ACHN (cell line): ENCODE results near the gene OR10A5.
"Not testable (repeated sequence)": the region's sequence is repeated elsewhere in the genome, so short reads cannot be mapped to it uniquely, and the experiment has no call there.

Experiments used
- DNase-seq: peaks from one replicate; pipeline ENCODE4 v3.0.0-alpha.2; 2015
- in situ Hi-C: cut with HindIII; loops from 2 replicates; pipeline ENCODE4 v1.10.0; 2017; ENCODE audit warnings: low sequenced_read_pairs, low pct_ligation_motif_present, low pct_unique_long_range_greater_than_20kb

Gene OR10A5

DNA sequence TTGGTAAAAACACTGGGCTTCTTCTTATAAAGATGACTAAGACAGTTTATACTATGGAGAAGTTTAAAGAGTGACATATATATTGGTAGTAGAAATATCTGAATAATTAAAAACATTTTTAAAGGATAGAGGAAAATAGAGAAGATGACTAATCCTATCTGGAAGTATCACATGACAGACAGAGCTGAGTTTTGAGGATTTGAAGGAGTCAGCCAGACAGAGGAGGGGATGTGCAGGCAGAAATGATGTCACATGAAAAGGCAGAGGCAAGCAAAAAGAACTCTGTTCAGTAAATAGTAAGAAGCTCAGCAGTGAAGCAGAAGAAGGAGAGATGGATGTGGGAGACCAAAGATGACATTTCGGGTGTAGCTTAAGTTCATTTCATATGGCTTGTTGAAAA, 19.0 kb downstream of the OR10A5 start:
- in situ Hi-C loops = no loop called here
- no peak for DNase-seq

DNA sequence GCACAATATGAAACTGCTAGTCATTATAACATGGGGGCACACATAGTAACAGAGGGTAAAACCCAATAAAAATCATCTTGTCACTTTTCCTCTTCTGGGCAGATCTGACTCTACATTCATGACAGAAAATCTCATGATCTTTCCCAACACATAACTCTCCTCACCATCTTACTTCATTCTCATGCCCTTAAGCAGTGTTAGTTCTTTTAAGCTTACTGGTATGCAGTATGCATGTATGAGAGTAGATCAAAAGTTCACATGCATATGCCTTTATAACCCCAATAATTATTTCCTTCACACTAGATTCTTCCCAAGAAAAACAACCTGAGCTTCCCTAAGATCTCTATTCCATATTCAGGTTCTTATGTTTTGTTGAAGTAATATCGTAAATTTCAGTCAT, 25.8 kb downstream of the OR10A5 start:
- no peak for DNase-seq
- in situ Hi-C loops = no loop called here

- DNase-seq = no peak
- in situ Hi-C loops = no loop called here
These were observed 30.3 kb downstream of the OR10A5 start for GRCh38 chr11:6875761-6876160.

- DNase-seq = no peak
- in situ Hi-C loops = no loop called here
These were observed 30.8 kb downstream of the OR10A5 start, which contains the start of gene OR10A4 for GRCh38 chr11:6876325-6876724. TSS of gene OR10A4 (plus strand) at chr11:6876625. CDS start at chr11:6876648, 23 bp downstream.

DNA sequence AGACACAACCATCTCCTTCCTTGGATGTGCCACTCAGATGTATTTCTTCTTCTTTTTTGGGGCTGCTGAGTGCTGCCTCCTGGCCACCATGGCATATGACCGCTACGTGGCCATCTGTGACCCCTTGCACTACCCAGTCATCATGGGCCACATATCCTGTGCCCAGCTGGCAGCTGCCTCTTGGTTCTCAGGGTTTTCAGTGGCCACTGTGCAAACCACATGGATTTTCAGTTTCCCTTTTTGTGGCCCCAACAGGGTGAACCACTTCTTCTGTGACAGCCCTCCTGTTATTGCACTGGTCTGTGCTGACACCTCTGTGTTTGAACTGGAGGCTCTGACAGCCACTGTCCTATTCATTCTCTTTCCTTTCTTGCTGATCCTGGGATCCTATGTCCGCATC, 31.4 kb downstream of the OR10A5 start:
- in situ Hi-C loops = no loop called here
- no peak for DNase-seq

DNA sequence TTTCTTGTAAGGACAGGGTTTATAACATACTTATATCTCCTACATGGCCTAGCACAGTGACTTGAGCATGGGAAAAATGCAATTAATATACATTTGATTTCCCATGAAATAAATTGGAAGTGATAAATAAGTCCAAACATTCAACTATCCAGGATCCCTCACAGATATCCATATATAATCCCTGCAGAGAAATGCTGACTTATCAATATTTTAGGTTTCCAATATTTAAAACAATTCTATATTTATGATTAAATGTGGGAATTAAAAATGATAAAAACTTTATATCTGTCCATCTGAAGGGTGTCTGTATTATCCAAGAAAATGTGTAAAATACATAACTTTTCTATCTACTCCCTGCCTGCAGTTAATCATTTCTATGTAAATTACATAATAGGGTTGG, 37.3 kb downstream of the OR10A5 start:
- in situ Hi-C loops = no loop called here
- DNase-seq = no peak

GRCh38 chr11:6887711-6888110, 42.2 kb downstream of the OR10A5 start:
- DNase-seq, in situ Hi-C loops: not testable (repeated sequence)

GRCh38 chr11:6888830-6889229, 43.3 kb downstream of the OR10A5 start:
- in situ Hi-C loops = no loop called here

GRCh38 chr11:6889835-6890234, 44.4 kb downstream of the OR10A5 start:
- in situ Hi-C loops = no loop called here
- no peak for DNase-seq

More at GRCh38 chr11:6888830-6889229, 43.3 kb downstream of the OR10A5 start:
- no peak for DNase-seq

DNA sequence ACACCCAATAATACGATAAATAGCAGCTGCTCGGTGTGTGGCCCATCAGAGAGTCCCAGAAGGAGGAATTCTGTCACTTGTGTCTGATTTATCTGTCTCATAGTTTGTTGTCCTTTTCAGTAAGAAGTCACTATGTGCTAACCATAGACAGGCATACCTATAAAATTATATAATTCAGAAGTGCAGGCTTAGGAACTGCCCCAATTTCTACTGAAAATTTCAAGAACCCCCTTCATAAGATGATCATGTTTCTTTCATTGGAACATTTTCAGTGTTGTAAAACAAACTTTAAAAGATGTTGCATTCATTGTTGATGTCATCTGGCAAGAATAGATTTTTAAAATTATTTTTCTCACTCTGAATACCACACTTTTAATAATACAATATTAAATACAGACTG, 46.9 kb downstream of the OR10A5 start, which contains the start of gene OR2D2:
OR2D2 (minus strand) TSS at position 101 of the 400 bp plus-strand sequence; CDS start at position 101, 0 bp downstream.
- DNase-seq = no peak
- in situ Hi-C loops = no loop called here

DNA sequence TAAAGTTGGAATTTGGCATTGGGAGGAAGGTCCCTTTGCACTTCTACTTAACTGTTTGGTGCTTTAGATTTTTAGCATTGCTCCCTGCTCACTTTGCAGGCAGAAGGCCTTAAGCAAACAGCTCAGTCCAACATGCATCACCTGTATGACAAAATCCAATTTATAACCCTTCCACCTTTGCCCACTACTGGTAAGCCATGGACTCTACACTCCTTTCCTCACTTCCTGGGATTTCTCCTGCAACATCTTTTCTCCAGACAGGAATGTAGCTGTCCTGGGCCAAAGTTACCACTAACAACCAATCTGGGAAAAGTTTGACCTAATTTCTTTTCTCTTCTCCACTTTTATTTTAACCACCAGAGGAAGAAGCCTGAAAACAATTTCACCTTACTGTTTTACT, 48.6 kb downstream of the OR10A5 start:
- no peak for DNase-seq

DNA sequence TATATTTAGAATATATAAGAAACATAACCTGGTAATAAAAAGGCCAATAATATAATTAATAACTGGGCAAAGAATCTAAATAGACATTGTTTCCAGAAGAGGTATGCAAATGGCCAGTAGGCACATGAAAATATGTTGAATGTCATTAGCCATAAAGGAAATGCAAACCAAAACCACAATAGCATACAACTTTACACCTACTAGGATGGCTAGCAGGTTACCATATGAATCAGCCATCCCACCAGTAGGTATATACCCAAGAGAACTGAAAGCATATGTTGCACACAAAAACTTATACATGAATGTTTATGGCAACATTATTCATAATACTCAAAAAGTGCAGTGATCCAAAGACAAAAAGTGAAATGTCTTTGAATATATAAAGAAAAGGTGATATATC, 49.5 kb downstream of the OR10A5 start:
- in situ Hi-C loops = no loop called here
- DNase-seq = no peak

More for the DNA sequence above, 48.6 kb downstream of the OR10A5 start:
- in situ Hi-C loops = no loop called here
